ENCODE data around the gene PLIN5.
A peak's percentile ranks its signal among the peaks of the same experiment; 100 is the strongest.

PLIN5 gene

DNA sequence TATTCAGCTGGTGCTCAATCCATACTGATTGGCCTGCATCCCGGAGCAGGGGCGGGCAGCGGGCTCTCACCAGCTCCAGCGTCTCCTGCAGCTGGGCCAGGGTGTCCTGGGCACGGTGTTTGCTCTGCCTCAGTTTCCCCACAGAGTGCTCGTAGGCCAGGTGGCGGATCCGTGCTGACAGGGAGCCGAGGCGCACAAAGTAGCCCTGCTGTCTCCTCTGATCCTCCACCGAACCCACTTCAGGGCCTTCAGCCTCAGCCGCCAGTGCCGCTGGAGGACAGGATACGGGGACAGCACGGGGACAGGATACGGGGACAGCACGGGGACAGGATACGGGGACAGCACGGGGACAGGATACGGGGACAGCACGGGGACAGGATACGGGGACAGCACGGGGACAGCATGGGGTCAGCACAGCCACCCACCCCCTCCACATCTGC is 9.4 kb downstream of the PLIN5 start:
- DNase-seq (ENCODE audit: extremely low read depth, low read depth): no peak
- TF ChIP-seq, protein P1, sequence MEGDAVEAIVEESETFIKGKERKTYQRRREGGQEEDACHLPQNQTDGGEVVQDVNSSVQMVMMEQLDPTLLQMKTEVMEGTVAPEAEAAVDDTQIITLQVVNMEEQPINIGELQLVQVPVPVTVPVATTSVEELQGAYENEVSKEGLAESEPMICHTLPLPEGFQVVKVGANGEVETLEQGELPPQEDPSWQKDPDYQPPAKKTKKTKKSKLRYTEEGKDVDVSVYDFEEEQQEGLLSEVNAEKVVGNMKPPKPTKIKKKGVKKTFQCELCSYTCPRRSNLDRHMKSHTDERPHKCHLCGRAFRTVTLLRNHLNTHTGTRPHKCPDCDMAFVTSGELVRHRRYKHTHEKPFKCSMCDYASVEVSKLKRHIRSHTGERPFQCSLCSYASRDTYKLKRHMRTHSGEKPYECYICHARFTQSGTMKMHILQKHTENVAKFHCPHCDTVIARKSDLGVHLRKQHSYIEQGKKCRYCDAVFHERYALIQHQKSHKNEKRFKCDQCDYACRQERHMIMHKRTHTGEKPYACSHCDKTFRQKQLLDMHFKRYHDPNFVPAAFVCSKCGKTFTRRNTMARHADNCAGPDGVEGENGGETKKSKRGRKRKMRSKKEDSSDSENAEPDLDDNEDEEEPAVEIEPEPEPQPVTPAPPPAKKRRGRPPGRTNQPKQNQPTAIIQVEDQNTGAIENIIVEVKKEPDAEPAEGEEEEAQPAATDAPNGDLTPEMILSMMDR (IDR thresholded peaks at IDR 0.05; ENCODE audit: low read depth, low read length): no peak

DNA sequence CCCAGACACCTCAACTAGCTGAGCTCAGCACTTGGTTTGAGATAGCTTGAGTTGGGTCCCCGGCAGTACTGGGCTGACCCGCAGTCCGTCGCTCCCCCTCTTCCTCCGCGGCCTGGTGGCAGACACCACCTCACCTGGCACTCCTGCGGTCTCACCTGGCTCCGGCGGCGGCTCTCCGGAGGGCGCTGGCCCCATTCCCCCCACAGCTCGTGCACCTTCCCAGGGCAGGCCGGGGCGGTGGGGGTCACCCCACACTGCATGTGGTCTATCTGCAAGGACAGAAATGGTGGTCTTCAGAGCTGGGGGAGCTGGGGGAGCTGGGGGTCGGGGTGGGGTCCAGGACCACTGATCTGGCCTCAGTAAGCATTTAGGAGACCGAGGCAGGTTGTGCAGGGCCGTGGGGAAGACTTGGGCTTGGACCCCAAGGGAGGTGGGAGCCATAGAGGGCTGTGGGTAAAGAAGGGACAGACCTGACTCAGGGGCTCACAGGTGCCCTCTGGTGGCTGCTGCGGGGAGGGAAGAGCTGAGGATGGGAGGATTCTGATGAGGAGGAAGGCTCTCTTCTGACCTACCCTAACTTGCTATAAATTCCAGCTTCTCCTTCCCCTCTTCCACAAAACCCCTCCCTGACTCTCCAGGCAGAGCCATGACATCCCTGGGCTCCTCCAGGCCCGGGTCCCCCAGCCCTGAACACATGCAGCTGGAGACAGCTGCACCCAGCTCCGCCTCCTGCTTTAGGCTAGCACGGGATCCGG is 10.0 kb downstream of the PLIN5 start:
- no peak for DNase-seq (ENCODE audit: extremely low read depth, low read depth)
- TF ChIP-seq, protein P1 (IDR thresholded peaks at IDR 0.05; ENCODE audit: low read depth, low read length): peak; percentile 84

DNA sequence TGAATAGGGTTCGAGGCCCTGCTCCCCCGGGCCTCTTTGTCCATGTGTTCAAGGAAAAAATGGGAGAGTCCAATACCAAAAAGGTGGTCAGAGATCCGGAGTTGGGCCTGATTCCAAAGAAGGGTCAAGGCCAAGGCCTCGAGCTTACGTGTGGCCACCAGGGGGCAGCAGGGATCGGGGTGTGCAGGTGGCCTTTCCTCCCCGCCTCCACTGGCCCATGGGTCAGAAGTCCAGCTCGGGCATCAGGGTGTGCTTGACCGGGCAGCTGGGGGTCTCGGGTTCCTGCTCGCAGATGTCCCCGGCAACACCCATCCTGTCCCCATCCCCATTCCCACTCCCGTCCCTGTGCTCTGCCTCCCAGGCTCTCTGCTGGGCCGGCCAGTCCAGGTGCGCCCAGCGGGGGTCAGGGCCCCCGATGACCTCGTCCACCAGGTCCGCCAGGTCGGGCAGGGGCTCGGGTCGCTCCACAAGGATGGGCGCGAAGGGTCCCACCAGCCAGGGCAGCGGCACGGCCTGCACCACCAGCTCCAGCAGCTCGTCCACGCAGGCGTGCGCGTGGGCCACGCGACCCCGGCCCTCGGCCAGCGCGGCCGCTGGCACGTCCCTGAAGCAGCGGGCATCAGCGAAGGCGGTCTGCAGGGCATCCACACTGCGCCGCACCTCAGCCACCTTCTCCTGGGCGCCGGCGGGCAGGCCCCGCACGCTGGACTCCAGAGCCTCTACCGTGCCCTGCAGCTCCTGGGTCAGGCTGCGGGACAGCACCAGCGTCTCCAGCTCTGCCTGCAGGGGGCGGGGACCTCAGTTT is 11.5 kb downstream of the PLIN5 start:
- DNase-seq (ENCODE audit: extremely low read depth, low read depth): no peak
- TF ChIP-seq, protein P1 (IDR thresholded peaks at IDR 0.05; ENCODE audit: low read depth, low read length): peak; percentile 72

DNA sequence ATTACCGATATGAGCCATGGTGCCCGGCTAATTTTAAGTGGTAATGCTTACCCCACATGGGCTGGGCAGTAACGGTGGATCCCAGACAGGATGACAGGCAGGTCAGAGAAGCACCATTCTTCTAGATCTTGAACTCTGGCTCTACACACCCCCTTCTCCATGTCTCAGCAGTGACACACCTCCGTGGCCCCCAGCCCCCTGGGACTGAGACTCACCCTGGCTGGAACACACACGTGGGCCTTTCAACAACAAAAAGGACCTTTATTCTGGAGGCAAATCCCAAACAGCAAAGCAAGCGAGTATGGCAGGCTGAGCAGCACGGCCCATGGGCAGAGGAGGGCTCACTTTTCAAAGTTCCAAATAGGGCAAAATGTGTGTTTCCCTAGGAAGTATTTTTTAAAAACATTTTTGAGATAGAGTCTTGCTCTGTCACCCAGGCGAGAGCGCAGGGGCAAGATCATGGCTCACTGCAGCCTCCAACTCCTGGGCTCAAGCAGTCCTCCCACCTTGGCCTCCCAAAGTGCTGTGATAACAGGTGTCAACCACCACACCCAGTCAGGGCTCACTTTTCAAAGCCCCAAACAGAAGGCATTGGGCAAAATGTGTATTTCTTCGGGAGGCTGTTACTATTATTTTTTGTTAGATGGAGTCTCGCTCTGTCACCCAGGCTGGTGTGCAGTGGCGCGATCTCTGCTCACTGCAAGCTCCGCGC is 12.6 kb downstream of the PLIN5 start:
- no peak for DNase-seq (ENCODE audit: extremely low read depth, low read depth)
- TF ChIP-seq, protein P1 (IDR thresholded peaks at IDR 0.05; ENCODE audit: low read depth, low read length): no peak

DNA sequence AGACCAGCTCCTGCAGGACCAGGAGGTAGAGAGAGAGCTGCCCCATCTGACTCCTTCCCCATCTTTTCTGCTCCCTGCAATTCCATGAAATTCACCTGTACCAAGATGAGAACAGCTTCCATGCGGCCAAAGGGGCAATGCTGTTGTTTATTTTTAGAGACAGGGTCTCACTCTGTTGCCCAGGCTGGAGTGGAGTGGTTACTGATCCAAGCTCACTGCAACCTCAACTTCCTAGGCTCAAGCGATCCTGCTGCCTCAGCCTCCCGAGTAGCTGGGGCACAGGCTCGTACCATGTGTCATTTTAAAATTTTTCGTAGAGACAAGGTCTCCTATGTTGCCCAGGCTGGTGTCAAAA is 13.2 kb downstream of the PLIN5 start:
- no peak for DNase-seq (ENCODE audit: extremely low read depth, low read depth)
- TF ChIP-seq, protein P1 (IDR thresholded peaks at IDR 0.05; ENCODE audit: low read depth, low read length): no peak

DNA sequence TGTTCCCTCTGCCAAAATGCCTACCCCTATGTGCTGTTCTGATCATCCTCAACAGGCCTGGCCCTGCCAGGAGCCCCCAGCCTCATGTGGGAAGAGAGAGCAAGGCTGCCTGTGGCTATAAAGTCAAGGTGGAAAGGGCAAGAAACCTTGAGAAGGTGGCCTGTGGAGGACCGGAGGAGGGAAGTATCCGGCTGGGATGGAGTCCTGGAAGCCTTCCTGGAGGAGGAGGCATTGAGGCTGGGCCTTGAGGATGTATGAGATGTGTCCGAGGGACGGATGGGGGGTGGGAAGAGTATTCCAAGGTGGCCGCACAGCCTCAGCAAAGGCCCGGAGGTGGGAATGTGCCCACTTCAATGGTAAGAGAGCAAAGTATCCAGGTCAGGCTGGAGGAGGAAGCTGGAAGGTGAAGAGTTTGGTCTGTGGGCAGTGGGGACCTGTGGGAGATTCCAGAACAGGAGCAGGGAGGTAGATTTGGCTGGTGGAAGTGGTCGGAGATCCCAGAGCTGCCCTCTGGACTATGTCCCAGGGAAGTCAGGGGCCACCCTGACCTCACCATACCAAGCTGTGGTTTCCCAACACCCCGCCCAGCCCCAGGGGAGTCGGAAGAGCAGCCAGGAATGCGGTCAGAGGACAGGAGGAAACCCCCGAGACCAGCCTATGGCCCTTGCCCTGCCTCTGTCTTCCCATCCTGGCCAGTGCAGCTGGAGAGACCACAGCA is 13.7 kb downstream of the PLIN5 start:
- TF ChIP-seq, protein P1 (IDR thresholded peaks at IDR 0.05; ENCODE audit: low read depth, low read length): no peak
- DNase-seq (ENCODE audit: extremely low read depth, low read depth): no peak
